HepG2 (cell line): Measurements from ENCODE around the gene EPN3. TPM values are rescaled to one million over a fixed set of nuclear protein-coding genes. Genes with fewer than 3 reads are reported as not detected.

Source experiments
- ATAC-seq: fragments of 200-7000 bp; cut with Tn5 transposase; 3 replicates; pipeline ENCODE4 v1.9.1; 2020; ENCODE audit warnings: mild to moderate bottlenecking, moderate library complexity
- BruUV-seq: library from RNA; stranded (reverse); fragments of 400-500 nt; replicated peaks from 2 replicates; lab custom pipeline; 2021; lab: Mats Ljungman, UMichigan
- CTCF ChIA-PET: fragments of 300-600 bp; formaldehyde crosslinking; extraction: SDS; loops from one replicate; lab custom pipeline; 2021; ENCODE audit warnings: low total read pairs, inconsistent platforms, low intra/inter-chr PET ratio; lab: Yijun Ruan, JAX
- POLR2A ChIA-PET: fragments of 350-600 bp; sonication (Branson Sonifier 250); formaldehyde crosslinking; loops from one replicate; lab custom pipeline; 2020; ENCODE audit warnings: antibody characterized with exemption, inconsistent platforms; lab: Yijun Ruan, JAX
- DNase-seq: peaks from one replicate; pipeline ENCODE4 v3.0.0-alpha.2; 2015; ENCODE audit warnings: low spot score
- FAIRE-seq: peaks from 3 replicates; lab custom pipeline; 2011; peaks lifted over from hg19 to GRCh38; lab: Jason Lieb, UNC
- H2AFZ ChIP-seq: one replicate; pipeline ENCODE4 v1.6.1; 2011; ENCODE audit warnings: low read length, inconsistent platforms
- H3K27ac ChIP-seq: fragments of 300-600 bp; 3 replicates; pipeline ENCODE4 v1.8.0; 2011; ENCODE audit warnings: mixed run types, mild to moderate bottlenecking, mixed read lengths, low read length, inconsistent platforms; ENCODE audit not compliant: insufficient read depth; ENCODE audit errors: extremely low read length
- H3K27me3 ChIP-seq, 2 experiments: fragments of 200-600 bp in 1 of 2; 2 replicates in 1 of 2; 3 replicates in 1 of 2; pipeline versions ENCODE4 v1.6.0 to v1.8.0; 2011; ENCODE audit warnings: low read length in 2 of 2, mild to moderate bottlenecking in 2 of 2, moderate library complexity in 2 of 2, inconsistent platforms in 1 of 2; ENCODE audit not compliant: insufficient read depth in 2 of 2, control insufficient read depth in 1 of 2
- H3K36me3 ChIP-seq, 2 experiments: fragments of 200-600 bp in 1 of 2; replicated peaks in 1 of 2; 2 replicates in 1 of 2; 3 replicates in 1 of 2; pipeline versions ENCODE4 v1.5.1 to v1.8.0; 2011; ENCODE audit warnings: low read length in 2 of 2, inconsistent platforms in 1 of 2; ENCODE audit not compliant: insufficient read depth in 2 of 2, control insufficient read depth in 1 of 2
- H3K4me1 ChIP-seq: 2 replicates; pipeline ENCODE4 v1.5.1; 2012; ENCODE audit warnings: low read length, inconsistent platforms; ENCODE audit not compliant: insufficient read depth
- H3K4me2 ChIP-seq: 2 replicates; pipeline ENCODE4 v1.6.0; 2011; ENCODE audit warnings: low read depth, low read length, inconsistent platforms
- H3K4me3 ChIP-seq, 3 experiments: fragments of 200-600 bp in 1 of 3; sonication (generic), shearing (Covaris generic) in 1 of 3; replicated peaks in 1 of 3; 2 replicates each; pipeline ENCODE4 v1.5.1; 2011 to 2016; ENCODE audit warnings: low read length in 3 of 3, inconsistent platforms in 2 of 3, low read depth in 2 of 3, mild to moderate bottlenecking in 2 of 3, control low read depth in 1 of 3, mixed read lengths in 1 of 3; ENCODE audit not compliant: insufficient read depth in 1 of 3
- H3K79me2 ChIP-seq: one replicate; pipeline ENCODE4 v1.6.1; 2011; ENCODE audit warnings: low read length, inconsistent platforms; ENCODE audit not compliant: insufficient read depth
- H3K9ac ChIP-seq: 2 replicates; pipeline ENCODE4 v1.6.0; 2011; ENCODE audit warnings: mild to moderate bottlenecking, low read depth, low read length, inconsistent platforms; ENCODE audit not compliant: insufficient read depth
- H3K9me3 ChIP-seq: 2 replicates; pipeline ENCODE4 v1.5.1; 2012; ENCODE audit warnings: mild to moderate bottlenecking, low read length
- H4K20me1 ChIP-seq: 2 replicates; pipeline ENCODE4 v1.6.0; 2011; ENCODE audit warnings: inconsistent platforms, mild to moderate bottlenecking, low read length, moderate library complexity; ENCODE audit not compliant: insufficient read depth
- JDP2 ChIP-seq: sonication (generic); formaldehyde crosslinking; IDR thresholded peaks from 2 replicates; pipeline ENCODE4 v1.8.1; 2022; ENCODE audit warnings: missing genetic modification reagents, borderline replicate concordance
- MATR3 ChIP-seq: sonication (generic); formaldehyde crosslinking; IDR thresholded peaks from 2 replicates; pipeline ENCODE4 v1.4.0; 2020; ENCODE audit warnings: missing genetic modification reagents
- ZKSCAN5 ChIP-seq: sonication (generic); formaldehyde crosslinking; IDR thresholded peaks from 2 replicates; pipeline ENCODE4 v1.5.1; 2020; ENCODE audit warnings: mild to moderate bottlenecking, missing genetic modification reagents
- ZNF263 ChIP-seq: sonication (generic); formaldehyde crosslinking; IDR thresholded peaks from 2 replicates; pipeline ENCODE4 v1.4.0; 2020; ENCODE audit warnings: missing genetic modification reagents
- ZNF335 ChIP-seq: sonication (generic); formaldehyde crosslinking; IDR thresholded peaks from 2 replicates; pipeline ENCODE4 v1.4.0; 2020; ENCODE audit warnings: missing genetic modification reagents
- WGBS: methylation state at CpG from one replicate; pipeline ENCODE4 v1.1.6; 2017; ENCODE audit warnings: low lambda C conversion rate; 5-methylcytosine and 5-hydroxymethylcytosine counted together
- in situ Hi-C: cut with HindIII; loops from 2 replicates; pipeline ENCODE4 v1.10.0; 2017; ENCODE audit warnings: low pct_unique_long_range_greater_than_20kb; ENCODE audit not compliant: extremely low pct_ligation_motif_present
- intact Hi-C: fragments of 100-400 bp; cut with micrococcal nuclease; formaldehyde crosslinking; loops from one replicate; pipeline ENCODE4 v1.10.0; 2022; ENCODE audit not compliant: unreplicated experiment
- polyA plus RNA-seq, 8 experiments: library from polyadenylated mRNA; depleted of rRNA in 3 of 8; stranded (reverse) in 7 of 8; unstranded in 1 of 8; fragments of >200 nt; fragmentation: Illumina TruSeq in 4 of 8; extraction: Trizol in 4 of 8; gene quantifications; 2 replicates each; pipeline versions ENCODE4 v1.2.1 to v1.2.3, GENCODE V29; 2011 to 2016; ENCODE audit warnings: low read depth in 4 of 8, missing spikeins in 1 of 8, mixed read lengths in 1 of 8; ENCODE audit not compliant: insufficient read depth in 1 of 8
- total RNA-seq, 5 experiments: library from RNA; depleted of rRNA; stranded (reverse); fragments of >200 nt; fragmentation: Illumina TruSeq; extraction: Trizol; gene quantifications; 2 replicates each; pipeline ENCODE4 v1.2.3, GENCODE V29; 2016; ENCODE audit warnings: low read depth in 1 of 5
- TF ChIP-seq, protein P1 (sequence below): IDR thresholded peaks from 2 replicates; pipeline ENCODE4 v1.6.1; 2016
- TF ChIP-seq, protein P2 (sequence below): sonication (generic); formaldehyde crosslinking; IDR thresholded peaks from 2 replicates; pipeline ENCODE4 v1.5.0; 2020; ENCODE audit warnings: mild to moderate bottlenecking, missing genetic modification reagents, moderate library complexity

The EPN3 gene
- total and polyA plus RNA-seq, 2 of the 13 experiments (the other 11 are each of a cell fraction or from before 2014, with no cell fraction given) = 0.11 to 0.95 TPM

DNA sequence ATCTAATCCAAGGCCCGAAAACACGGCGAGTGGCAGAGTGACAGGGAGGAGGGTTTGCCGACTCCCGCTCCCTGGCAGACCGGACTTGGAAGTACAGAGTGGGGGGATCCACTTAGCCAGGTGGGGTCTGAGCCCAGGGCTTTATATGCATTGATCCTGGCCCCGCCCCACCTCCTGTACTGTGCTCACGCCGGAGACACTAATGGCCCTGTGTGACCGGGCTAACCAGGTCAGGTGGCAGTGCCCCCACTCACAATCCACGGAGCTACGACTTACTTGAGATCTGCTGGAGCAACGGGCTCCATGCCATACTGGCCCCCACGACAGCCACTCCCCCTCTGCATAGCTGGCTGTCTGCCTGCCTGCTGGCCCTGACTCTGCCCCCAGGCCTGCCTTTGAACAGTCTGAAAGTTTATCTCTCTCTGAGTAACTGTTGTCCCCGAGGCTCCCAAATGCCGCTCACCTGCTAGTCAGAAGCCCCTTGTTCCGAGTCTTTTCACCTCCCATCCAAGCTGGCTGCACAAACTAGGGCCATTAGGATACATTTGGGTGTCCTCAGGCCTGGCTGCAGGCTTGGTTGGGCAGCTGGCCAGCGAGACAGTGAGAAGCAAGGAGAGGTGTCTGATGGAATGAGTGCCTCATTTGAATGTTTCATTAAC is 56.0 kb downstream of the EPN3 start:
- peak; percentile 10; the same call in 1 of the 3 replicates for ATAC-seq
- no peaks in the 10 kb centered on the region for H3K36me3 ChIP-seq
- no peaks in the 10 kb centered on the region for H3K79me2 ChIP-seq
- intact Hi-C loops (no loop called here), in situ Hi-C loops (no loop called here)
- TF ChIP-seq ZNF263 (CRISPR knock-in tag) (no peak), ZNF335 (CRISPR knock-in tag) (peak; percentile 80), JDP2 (CRISPR knock-in tag) (no peak), ZKSCAN5 (CRISPR knock-in tag) (no peak), MATR3 (CRISPR knock-in tag) (no peak)
- TF ChIP-seq, protein P1, sequence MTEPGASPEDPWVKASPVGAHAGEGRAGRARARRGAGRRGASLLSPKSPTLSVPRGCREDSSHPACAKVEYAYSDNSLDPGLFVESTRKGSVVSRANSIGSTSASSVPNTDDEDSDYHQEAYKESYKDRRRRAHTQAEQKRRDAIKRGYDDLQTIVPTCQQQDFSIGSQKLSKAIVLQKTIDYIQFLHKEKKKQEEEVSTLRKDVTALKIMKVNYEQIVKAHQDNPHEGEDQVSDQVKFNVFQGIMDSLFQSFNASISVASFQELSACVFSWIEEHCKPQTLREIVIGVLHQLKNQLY = no peak
- TF ChIP-seq, protein P2, sequence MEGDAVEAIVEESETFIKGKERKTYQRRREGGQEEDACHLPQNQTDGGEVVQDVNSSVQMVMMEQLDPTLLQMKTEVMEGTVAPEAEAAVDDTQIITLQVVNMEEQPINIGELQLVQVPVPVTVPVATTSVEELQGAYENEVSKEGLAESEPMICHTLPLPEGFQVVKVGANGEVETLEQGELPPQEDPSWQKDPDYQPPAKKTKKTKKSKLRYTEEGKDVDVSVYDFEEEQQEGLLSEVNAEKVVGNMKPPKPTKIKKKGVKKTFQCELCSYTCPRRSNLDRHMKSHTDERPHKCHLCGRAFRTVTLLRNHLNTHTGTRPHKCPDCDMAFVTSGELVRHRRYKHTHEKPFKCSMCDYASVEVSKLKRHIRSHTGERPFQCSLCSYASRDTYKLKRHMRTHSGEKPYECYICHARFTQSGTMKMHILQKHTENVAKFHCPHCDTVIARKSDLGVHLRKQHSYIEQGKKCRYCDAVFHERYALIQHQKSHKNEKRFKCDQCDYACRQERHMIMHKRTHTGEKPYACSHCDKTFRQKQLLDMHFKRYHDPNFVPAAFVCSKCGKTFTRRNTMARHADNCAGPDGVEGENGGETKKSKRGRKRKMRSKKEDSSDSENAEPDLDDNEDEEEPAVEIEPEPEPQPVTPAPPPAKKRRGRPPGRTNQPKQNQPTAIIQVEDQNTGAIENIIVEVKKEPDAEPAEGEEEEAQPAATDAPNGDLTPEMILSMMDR (CRISPR knock-in tag) = no peak
- DNase-seq = no peak
- H3K4me3 ChIP-seq = no peak overlapping the region; a peak in 1 of 6 replicates
- WGBS = 14% methylated on average over 9 of the region's 18 CpGs
- no peak overlapping the region for H3K27ac ChIP-seq
- no peaks in the 10 kb centered on the region; the same call in 1 of the 2 replicates for H4K20me1 ChIP-seq
- H3K4me1 ChIP-seq = peaks cover 27% of the 10 kb centered on the region
- no peak overlapping the region for H2AFZ ChIP-seq
- POLR2A ChIA-PET = no interaction called here
- H3K9me3 ChIP-seq = no peaks in the 10 kb centered on the region
- no TSS peak for BruUV-seq
- H3K9ac ChIP-seq = no peak overlapping the region
- no peak overlapping the region for H3K4me2 ChIP-seq
- H3K27me3 ChIP-seq = peaks cover 41 to 97% of the 10 kb centered on the region in 2 experiments
- CTCF ChIA-PET = no interaction called here
- FAIRE-seq = no peak
